ENCODE results near the gene XXYLT1. TPM values are rescaled to one million over a fixed set of nuclear protein-coding genes. Genes with fewer than 3 reads are reported as not detected.

XXYLT1 gene
- total RNA-seq, 1 donor from 2014 or later = 8.9 TPM

DNA sequence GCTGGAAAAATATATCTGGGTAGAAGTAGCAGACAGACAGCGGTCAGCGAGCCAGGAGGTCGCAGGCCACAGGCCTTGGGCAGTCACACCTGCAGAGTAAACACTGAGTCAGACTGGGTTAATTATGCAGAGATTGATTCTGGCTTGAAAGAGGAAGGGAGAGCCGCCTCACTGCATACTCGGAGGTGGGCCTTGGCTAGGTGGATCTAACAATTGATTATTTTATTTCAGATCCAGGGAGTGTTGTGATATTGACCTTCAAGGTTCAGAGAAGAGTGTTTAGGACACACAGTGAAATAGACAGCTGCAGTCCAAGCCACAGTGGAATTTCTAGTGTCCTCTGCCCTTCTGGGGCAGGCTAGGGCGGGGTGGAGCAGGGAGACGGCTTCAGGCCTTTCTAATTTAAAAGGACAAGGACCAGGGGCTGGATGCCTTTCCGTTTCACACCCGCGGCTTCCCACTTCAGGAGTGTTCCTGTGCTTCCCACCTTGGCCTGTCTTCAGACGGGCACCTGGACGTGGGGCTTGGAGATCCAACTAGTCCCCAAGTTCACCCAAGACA is 237.3 kb downstream of the XXYLT1 start:
- ATAC-seq = peak; percentile 42 to 62
- H3K27ac ChIP-seq = no peak overlapping the region
- intact Hi-C loops (cut with DNase I) = no loop called here

DNA sequence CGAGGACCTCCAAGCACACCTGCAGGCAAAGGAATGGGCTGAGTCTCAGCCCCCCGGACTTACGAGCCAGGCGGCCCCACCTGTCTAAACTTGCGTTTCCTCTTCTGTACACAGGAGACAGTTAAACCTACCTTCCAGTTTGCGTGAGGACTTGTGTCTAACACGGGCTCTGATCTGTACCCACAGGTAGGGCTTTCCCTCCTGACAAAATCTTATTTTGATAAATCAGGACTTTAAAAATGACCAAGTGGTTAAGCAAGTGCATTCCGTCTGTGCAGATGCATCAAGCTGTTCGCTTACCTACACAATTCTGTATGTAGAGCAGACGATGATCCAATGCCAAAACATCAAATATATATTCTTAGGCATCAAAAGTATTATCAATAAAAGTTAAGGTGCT is 238.0 kb downstream of the XXYLT1 start:
- intact Hi-C loops (cut with DNase I) = no loop called here
- Histone ChIP-seq H3K4me1 (peaks cover 22% of the 10 kb centered on the region), H3K27me3 (ENCODE audit: low read depth) (peaks cover 3% of the 10 kb centered on the region), H3K36me3 (no peaks in the 10 kb centered on the region), H3K9me3 (peaks cover 5% of the 10 kb centered on the region), H3K27ac (peak overlapping the region; percentile 18), H3K4me3 (no peak overlapping the region)
- DNase-seq (no peak), ATAC-seq (no peak)
- TF ChIP-seq, protein P1, sequence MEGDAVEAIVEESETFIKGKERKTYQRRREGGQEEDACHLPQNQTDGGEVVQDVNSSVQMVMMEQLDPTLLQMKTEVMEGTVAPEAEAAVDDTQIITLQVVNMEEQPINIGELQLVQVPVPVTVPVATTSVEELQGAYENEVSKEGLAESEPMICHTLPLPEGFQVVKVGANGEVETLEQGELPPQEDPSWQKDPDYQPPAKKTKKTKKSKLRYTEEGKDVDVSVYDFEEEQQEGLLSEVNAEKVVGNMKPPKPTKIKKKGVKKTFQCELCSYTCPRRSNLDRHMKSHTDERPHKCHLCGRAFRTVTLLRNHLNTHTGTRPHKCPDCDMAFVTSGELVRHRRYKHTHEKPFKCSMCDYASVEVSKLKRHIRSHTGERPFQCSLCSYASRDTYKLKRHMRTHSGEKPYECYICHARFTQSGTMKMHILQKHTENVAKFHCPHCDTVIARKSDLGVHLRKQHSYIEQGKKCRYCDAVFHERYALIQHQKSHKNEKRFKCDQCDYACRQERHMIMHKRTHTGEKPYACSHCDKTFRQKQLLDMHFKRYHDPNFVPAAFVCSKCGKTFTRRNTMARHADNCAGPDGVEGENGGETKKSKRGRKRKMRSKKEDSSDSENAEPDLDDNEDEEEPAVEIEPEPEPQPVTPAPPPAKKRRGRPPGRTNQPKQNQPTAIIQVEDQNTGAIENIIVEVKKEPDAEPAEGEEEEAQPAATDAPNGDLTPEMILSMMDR (IDR thresholded peaks at IDR 0.05) = no peak

More for the DNA sequence above, 237.3 kb downstream of the XXYLT1 start:
- no peak overlapping the region for H3K4me3 ChIP-seq
- TF ChIP-seq, protein P1 (IDR thresholded peaks at IDR 0.05) = no peak
- H3K36me3 ChIP-seq = no peaks in the 10 kb centered on the region
- peaks cover 5% of the 10 kb centered on the region for H3K9me3 ChIP-seq
- DNase-seq = no peak
- peaks cover 3% of the 10 kb centered on the region for H3K27me3 ChIP-seq (ENCODE audit: low read depth)
- H3K4me1 ChIP-seq = peaks cover 22% of the 10 kb centered on the region

GRCh38 chr3:195032106-195032759 is 238.7 kb downstream of the XXYLT1 start:
- intact Hi-C loops (cut with DNase I) = no loop called here
- ATAC-seq = no peak
- Histone ChIP-seq H3K9me3 (peaks cover 4% of the 10 kb centered on the region), H3K4me3 (no peak overlapping the region), H3K27me3 (ENCODE audit: low read depth) (peaks cover 3% of the 10 kb centered on the region), H3K4me1 (peaks cover 22% of the 10 kb centered on the region), H3K27ac (peak overlapping the region; percentile 64), H3K36me3 (no peaks in the 10 kb centered on the region)
- no peak for DNase-seq
- TF ChIP-seq, protein P1 (IDR thresholded peaks at IDR 0.05) = no peak

DNA sequence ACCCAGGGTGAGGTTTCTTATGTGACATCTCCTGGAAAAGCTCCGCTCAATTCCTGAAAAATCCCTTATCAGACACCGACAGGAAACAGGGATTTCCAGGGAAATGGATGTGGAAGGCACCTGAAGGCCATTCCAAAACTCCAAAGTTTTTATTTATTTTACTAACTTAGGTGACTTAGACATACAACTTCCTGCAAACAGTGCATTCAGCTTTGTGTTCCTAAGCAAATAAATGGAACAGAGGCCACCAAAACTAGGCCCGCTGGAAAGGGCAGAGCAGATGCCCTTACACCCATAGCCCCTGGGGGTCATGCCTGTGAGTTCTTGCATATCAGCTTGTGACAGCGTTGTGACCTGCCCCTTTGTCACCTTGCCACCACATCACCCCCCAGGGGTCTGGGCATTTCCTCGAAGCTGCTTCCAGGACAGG is 239.4 kb downstream of the XXYLT1 start:
- no peaks in the 10 kb centered on the region for H3K36me3 ChIP-seq
- no peak for DNase-seq
- peaks cover 3% of the 10 kb centered on the region for H3K27me3 ChIP-seq (ENCODE audit: low read depth)
- TF ChIP-seq, protein P1 (IDR thresholded peaks at IDR 0.05) = no peak
- H3K4me1 ChIP-seq = peaks cover 22% of the 10 kb centered on the region
- ATAC-seq = no peak
- intact Hi-C loops (cut with DNase I) = no loop called here
- H3K27ac ChIP-seq = peak overlapping the region; percentile 64
- H3K9me3 ChIP-seq = no peaks in the 10 kb centered on the region
- H3K4me3 ChIP-seq = no peak overlapping the region

DNA sequence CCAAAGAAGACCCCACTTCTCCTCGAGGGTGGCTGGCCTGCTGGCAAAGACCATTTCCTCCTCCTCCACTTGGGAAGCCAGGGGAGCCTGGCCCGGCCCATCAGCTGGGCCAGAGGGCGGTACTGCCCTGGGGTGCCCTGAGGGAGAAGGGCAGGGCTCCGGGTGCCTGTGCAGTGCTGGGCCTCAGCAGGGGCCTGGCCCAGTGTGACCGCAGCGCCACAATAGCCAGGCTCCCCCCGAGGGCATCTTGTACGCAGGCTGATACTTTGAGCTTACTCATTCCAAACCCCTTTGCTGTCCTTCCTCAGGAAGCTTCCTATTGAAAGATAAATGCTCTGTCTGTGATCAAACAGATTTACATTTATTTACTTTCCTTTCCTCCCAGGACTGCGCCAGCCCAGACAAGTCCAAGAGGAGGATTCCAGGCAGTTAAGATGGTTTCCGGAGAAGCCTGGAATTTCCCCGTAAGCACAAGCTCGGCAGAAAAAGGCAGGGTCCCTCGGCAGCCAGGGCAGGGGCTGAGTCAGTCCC is 240.1 kb downstream of the XXYLT1 start:
- Histone ChIP-seq H3K36me3 (no peaks in the 10 kb centered on the region), H3K27ac (peak overlapping the region; percentile 64), H3K9me3 (no peaks in the 10 kb centered on the region), H3K27me3 (ENCODE audit: low read depth) (peaks cover 3% of the 10 kb centered on the region), H3K4me1 (peaks cover 22% of the 10 kb centered on the region), H3K4me3 (no peak overlapping the region)
- TF ChIP-seq, protein P1 (IDR thresholded peaks at IDR 0.05) = no peak
- ATAC-seq = peak; percentile 49 to 63
- DNase-seq = no peak
- intact Hi-C loops (cut with DNase I) = no loop called here
